22Rv1 (cell line): Measurements from ENCODE around the gene SLC19A3.
"Not testable (repeated sequence)": the region's sequence is repeated elsewhere in the genome, so short reads cannot be mapped to it uniquely, and the experiment has no call there.

Experiments used
- H3K27ac ChIP-seq: fragments of 450-650 bp; 2 replicates; pipeline ENCODE4 v1.5.1; 2017
- CTCF ChIP-seq: fragments of 450-650 bp; IDR thresholded peaks from 2 replicates; pipeline ENCODE4 v1.5.1; 2017; ENCODE audit warnings: mild to moderate bottlenecking
- ZFX ChIP-seq: fragments of 450-650 bp; IDR thresholded peaks from 2 replicates; pipeline ENCODE4 v1.6.1; 2017; ENCODE audit warnings: antibody characterized with exemption, borderline replicate concordance

SLC19A3 gene

GRCh38 chr2:227701556-227701955 lies 16.3 kb downstream of the SLC19A3 start:
- H3K27ac ChIP-seq: no peak overlapping the region
- TF ChIP-seq CTCF (no peak), ZFX (no peak)

GRCh38 chr2:227696990-227697679 lies 20.7 kb downstream of the SLC19A3 start:
- no peak for TF ChIP-seq ZFX
- no peak for TF ChIP-seq CTCF
- H3K27ac ChIP-seq: no peak overlapping the region

GRCh38 chr2:227687189-227687588 lies 30.6 kb downstream of the SLC19A3 start:
- no peak overlapping the region for H3K27ac ChIP-seq
- TF ChIP-seq ZFX (no peak), CTCF (no peak)

GRCh38 chr2:227684258-227684657 lies 33.6 kb downstream of the SLC19A3 start:
- no peak overlapping the region for H3K27ac ChIP-seq
- no peak for TF ChIP-seq ZFX
- no peak for TF ChIP-seq CTCF

- no peak for TF ChIP-seq ZFX
- TF ChIP-seq CTCF: no peak
- no peak overlapping the region for H3K27ac ChIP-seq
These were observed 39.9 kb downstream of the SLC19A3 start for GRCh38 chr2:227677928-227678327.

- no peak for TF ChIP-seq CTCF
- TF ChIP-seq ZFX: no peak
- no peak overlapping the region for H3K27ac ChIP-seq
These were observed 43.3 kb downstream of the SLC19A3 start for GRCh38 chr2:227674485-227674884.

- not testable (repeated sequence) for H3K27ac ChIP-seq
These were observed 44.2 kb downstream of the SLC19A3 start for GRCh38 chr2:227673620-227674019.
